ENCODE data around the gene ST14. TPM values are rescaled to one million over a fixed set of nuclear protein-coding genes. Genes with fewer than 3 reads are reported as not detected.

ST14 gene
- total RNA-seq, 4 donors from 2014 or later = 0.62 to 16.5 (median 1.8) TPM

GRCh38 chr11:130215531-130216220, 56.1 kb downstream of the ST14 start:
- ATAC-seq = no peak
- Histone ChIP-seq H3K9me3 (no peaks in the 10 kb centered on the region), H3K36me3 (no peaks in the 10 kb centered on the region), H3K4me3 (no peak overlapping the region), H3K27me3 (peaks cover 8% of the 10 kb centered on the region), H3K27ac (no peak overlapping the region), H3K4me1 (peaks cover 0 to 8% (median 0%) of the 10 kb centered on the region in 3 donors)
- WGBS, 2 donors (ENCODE audit: low coverage in 1 of 2) = 43 to 88% methylated on average over 3 to 8 of the region's 13 CpGs
- no peak for TF ChIP-seq CTCF (IDR thresholded peaks at IDR 0.05)
- no peak for TF ChIP-seq POLR2AphosphoS5 (IDR thresholded peaks at IDR 0.05)
- no peak for TF ChIP-seq POLR2A (IDR thresholded peaks at IDR 0.05)
- no peak for TF ChIP-seq EP300 (IDR thresholded peaks at IDR 0.05)

GRCh38 chr11:130216221-130216550, 56.6 kb downstream of the ST14 start:
- ATAC-seq = no peak
- TF ChIP-seq POLR2AphosphoS5 (IDR thresholded peaks at IDR 0.05) = no peak
- no peak for TF ChIP-seq CTCF (IDR thresholded peaks at IDR 0.05)
- no peak for TF ChIP-seq POLR2A (IDR thresholded peaks at IDR 0.05)
- TF ChIP-seq EP300 (IDR thresholded peaks at IDR 0.05) = no peak
- Histone ChIP-seq H3K9me3 (no peaks in the 10 kb centered on the region), H3K36me3 (no peaks in the 10 kb centered on the region), H3K27ac (no peak overlapping the region), H3K4me1 (peaks cover 0 to 8% (median 0%) of the 10 kb centered on the region in 3 donors), H3K4me3 (no peak overlapping the region), H3K27me3 (peaks cover 8% of the 10 kb centered on the region)
- WGBS, 2 donors (ENCODE audit: low coverage in 1 of 2) = 33 to 70% methylated on average over 2 to 4 of the region's 4 CpGs

- 73 to 87% methylated on average over 3 to 7 of the region's 17 CpGs for WGBS, 2 donors (ENCODE audit: low coverage in 1 of 2)
- peaks cover 0 to 8% (median 0%) of the 10 kb centered on the region in 3 donors for H3K4me1 ChIP-seq
- H3K4me3 ChIP-seq = no peak overlapping the region
- H3K9me3 ChIP-seq = no peaks in the 10 kb centered on the region
- TF ChIP-seq EP300 (IDR thresholded peaks at IDR 0.05) (no peak), POLR2A (IDR thresholded peaks at IDR 0.05) (no peak), POLR2AphosphoS5 (IDR thresholded peaks at IDR 0.05) (no peak), CTCF (IDR thresholded peaks at IDR 0.05) (no peak)
- no peak for ATAC-seq
- no peak overlapping the region for H3K27ac ChIP-seq
- H3K36me3 ChIP-seq = no peaks in the 10 kb centered on the region
- H3K27me3 ChIP-seq = peaks cover 8% of the 10 kb centered on the region
Observed at GRCh38 chr11:130216591-130217132, 57.1 kb downstream of the ST14 start.

GRCh38 chr11:130217133-130218031, 57.8 kb downstream of the ST14 start:
- TF ChIP-seq POLR2AphosphoS5 (IDR thresholded peaks at IDR 0.05) = no peak
- TF ChIP-seq EP300 (IDR thresholded peaks at IDR 0.05) = no peak
- no peak for TF ChIP-seq CTCF (IDR thresholded peaks at IDR 0.05)
- no peak for TF ChIP-seq POLR2A (IDR thresholded peaks at IDR 0.05)
- 72 to 94% methylated on average over 4 to 7 of the region's 21 CpGs for WGBS, 2 donors (ENCODE audit: low coverage in 1 of 2)
- H3K9me3 ChIP-seq = no peaks in the 10 kb centered on the region
- no peak for ATAC-seq
- no peak overlapping the region for H3K27ac ChIP-seq
- H3K4me1 ChIP-seq = peaks cover 0 to 8% (median 0%) of the 10 kb centered on the region in 3 donors
- no peaks in the 10 kb centered on the region for H3K36me3 ChIP-seq
- no peak overlapping the region for H3K4me3 ChIP-seq
- H3K27me3 ChIP-seq = peaks cover 8% of the 10 kb centered on the region
